GM03348 (cell line): Measurements from ENCODE around the gene BRD3OS.

Source experiments
- DNase-seq: peaks from one replicate; pipeline ENCODE4 v3.0.0; 2012; ENCODE audit warnings: low spot score

The BRD3OS gene

DNA sequence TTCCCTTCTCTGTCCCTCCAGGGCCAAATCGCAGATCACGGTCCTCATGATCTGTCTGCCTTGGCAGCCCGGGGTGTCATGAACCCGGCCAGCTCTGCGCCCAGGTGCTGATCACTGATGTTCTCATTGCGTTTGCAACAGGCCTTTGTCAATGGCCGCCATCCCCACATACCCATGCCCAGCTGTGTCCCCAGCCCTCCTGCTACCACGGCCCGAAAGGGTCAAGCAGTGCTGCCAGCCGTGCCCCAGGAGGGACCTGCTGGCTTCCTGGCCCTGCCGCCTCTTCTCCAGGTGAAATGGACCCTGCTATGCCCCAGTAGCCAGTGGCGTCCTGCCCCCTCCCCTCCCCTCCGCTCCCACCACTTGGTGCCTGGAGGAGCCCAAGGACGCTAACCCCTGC lies 20.4 kb upstream of the BRD3OS start:
- DNase-seq = no peak

DNA sequence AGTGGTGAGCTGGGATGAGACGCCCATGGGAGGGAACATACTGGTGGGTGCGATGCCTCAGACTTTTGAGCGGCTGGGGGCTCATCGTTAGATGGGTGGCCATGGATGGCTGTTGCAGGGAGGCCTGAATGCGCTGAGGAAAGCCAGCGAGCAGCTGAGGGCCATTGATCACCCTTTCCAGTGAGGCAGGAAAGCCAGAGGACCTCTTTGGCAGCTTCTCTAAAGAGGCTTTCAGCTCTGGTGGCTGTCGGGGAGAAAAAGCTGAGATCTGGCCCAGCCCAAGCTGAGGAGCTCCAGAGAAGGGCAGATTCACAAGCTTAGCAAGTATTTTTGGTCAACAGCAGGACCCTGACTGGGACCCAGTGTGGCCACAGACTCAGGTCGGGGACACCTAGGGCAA lies 19.9 kb upstream of the BRD3OS start:
- DNase-seq = no peak

DNA sequence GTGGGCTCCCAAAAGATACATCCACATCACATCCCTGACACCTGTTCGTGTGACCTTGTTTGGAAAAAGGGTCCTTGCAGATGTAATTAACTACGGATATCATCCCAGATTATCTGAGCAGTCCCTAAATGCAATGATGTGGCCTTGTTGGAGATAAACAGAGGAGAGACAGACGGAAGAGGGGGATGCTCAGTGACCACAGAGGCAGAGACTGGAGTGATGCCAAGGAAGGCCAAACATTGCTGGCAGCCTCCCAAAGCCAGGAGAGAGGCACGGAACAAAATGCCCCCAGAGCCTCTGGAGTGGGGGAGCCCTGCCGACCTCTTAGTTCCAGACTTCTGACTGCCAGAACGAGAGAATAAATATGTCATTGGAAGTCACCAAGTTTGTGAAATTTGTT lies 18.1 kb upstream of the BRD3OS start:
- DNase-seq = no peak

DNA sequence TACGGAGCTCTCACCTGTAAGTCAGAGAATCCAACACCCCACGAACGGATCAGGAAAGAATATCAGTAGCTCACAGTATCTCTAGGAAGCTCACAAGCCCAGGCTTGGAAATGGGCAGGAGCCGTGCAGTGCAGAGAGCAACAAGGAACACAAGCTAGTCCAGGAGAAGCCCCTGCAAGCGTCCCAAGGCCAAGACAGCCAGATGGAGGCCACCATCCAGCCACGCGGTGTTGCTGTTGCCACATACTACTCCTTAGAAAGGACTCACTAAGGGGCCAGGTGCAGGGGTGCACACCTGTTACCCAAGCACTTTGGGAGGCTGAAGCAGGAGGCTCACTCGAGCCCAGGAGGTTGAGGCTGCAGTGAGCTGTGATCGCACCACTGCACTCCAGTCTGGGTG lies 17.7 kb upstream of the BRD3OS start:
- DNase-seq = no peak

DNA sequence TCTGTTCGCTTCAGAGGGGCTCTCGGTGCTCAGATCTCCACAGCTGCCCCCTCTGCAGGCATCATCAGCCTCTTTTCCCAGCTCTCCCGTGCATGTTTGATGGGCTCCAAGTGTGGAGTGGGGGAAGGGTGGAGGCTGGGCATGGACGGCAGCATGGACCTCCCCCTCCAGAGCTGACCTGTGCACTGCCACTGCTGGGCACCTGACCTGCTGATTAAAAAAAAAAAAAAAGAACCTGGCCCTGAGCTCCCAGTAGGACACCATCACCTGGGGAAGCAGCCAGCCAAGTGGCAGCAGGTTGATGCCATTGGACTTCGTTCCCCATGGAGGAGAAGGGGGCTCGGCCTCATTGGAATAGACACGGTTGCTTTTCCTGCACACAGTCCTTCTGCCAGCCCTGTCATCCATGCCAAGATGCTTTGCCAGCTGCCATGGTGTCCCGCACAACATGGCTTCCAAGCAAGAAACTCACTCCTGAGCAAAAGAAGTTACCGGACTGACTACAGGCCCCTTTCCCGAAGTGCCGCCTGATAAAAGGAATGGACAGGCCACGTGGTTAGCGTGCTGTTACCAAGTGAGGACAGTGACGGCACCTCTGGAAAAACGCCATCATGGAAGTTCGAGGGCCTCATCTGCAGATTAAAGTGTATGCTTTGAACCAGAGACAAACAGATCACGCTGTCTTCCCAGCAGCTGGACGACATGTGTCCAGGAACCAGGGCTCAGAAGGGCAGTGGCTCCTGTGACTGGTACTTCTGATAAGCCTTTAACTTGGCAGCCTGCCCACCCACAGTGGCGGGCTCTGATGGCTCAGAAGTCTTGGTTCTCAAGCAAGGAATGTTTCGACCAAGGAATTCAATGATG lies 14.7 kb upstream of the BRD3OS start:
- DNase-seq = no peak

DNA sequence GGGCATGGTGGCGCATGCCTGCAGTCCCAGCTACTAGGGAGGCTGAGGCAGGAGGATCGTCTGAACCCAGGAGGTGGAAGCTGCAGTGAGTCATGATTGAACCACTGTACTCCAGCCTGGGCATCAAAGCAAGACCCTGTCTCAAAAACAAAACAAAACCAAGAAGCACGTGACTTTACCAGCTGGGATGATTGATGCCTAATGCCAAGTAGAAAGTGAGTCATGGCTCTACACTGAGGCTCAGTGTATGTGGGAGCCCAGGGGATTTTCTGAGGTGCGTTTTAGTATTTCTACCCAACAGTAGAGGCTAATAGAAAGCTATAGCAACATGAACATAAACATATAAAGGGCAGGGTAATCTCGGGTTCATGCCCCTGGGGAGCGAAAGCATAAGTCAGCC lies 13.9 kb upstream of the BRD3OS start:
- DNase-seq = no peak

DNA sequence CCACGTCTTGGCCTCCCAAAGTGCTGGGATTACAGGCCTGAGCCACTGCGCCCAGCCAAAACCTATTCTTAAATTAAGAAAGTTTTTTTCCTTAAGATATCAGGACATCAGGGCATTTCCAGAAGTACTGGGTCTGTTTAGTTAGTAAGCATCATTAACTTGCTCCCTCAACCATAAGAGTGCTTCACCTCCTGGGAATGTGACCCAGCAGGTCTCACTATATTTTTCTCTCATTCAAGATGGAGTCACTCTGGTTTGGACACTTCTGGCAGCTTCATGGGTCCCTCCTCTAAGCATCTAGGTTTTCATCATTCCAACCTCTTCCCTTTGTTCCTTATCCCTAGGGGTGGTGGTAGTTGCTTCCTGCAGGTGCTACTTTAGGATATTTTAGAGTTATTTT lies 10.3 kb upstream of the BRD3OS start:
- no peak for DNase-seq

DNA sequence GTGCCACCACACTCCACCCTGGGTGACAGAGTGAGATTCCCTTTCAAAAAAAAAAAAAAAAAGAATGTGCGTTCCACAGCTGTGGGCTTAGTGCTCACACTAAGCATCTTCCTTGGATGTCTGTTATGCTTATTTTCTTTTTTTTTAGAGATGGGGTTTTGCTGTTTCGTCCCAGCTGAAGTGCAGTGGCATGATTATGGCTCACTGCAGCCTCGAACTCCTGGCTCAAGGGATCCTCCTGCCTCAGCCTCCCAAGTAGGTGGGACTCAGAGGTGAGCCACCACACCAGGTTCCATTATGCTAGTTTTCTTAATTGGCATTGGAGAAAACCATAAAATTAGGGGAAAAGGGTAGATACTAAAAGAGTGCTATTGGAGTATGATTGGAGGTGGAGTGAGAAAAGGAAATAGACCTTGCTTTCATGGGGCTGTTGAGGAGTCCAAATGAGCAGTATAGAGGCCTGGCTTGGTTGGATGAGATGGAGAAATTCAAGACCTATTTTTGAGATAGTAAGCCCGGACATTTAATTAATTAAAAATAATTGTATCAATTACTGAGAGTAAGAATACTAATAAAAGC lies 978 bp upstream of the BRD3OS start:
- no peak for DNase-seq

DNA sequence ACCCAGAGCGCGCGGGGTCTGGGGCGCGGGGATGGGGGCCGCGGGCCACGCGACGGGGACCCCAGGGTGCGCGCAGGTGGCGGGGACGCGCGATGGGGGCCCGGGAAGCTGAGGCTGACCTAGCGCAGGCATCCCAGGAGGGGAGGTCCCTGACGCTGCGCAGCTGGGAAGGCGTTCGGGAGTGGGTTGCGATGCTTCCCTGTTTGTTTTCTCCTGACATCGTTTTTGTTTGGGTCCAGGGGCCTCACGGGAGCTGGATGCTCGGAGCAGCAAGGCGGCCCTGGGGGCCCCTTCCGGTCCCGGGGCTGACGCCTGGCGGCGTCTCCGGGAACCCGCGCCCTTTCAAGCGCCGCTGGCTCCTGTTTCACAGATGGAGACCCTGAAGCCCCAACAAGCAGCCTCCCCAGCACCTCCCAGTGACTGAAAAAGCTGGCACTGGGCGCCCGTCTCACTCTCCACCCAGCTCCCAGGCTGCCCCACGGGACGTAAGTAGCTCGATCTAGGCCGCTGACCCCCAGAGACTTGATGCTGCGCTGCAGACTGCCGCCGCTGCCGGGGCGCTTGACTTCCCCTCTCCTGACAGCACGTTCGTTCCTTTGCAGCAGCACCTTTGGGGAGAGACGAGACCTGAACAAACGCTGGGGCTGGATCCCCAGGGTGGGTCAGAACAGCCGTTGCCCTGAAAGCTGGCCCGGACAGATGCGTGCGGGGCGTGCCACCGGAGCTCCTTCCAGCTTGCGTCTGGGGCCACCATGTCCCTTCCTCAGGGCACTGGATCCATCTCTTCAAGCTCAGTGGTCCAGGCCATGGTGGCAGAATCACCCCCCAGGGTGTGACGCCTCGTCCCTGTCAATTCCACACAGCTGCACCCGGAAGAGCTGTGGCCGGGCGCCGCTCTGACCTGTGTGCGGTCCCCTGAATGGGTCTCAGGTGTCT lies 593 bp downstream of the BRD3OS start:
- DNase-seq = peak; percentile 60

DNA sequence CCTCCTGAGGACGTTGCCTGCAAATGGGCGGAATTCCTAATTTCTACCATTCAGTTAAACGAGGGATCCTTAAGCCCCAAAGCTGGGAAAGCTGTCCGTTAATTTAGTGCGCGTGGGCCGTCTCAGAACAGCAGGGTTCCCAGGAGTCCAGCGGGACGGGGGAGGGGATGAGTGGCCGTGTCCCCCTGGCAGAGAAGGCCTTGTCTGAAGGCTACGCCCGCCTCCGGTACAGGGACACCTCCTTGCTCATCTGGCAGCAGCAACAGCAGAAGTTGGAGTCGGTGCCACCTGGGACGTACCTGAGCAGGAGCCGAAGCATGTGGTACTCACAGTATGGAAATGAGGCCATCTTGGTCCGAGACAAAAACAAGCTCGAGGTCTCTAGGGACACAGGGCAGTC lies 1.3 kb downstream of the BRD3OS start:
- no peak for DNase-seq

DNA sequence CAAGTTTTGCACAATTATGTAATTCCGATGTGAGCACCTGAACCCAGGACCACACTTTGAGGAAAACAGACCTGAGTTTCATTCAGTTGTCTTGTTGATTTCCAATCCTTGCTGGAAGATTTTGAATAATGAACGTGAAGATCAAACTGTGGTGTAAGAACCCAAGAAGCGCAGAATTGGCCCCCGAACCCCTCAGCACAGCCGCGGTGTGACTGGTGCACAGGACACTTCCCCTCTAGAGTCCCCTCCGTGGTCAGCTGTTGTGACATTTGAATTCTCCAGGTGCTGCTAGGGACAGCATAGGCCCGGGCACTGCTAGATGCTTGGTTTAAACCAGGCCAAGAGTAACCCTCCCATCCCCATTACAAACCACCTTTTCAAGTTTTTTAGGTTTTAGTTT lies 1.7 kb downstream of the BRD3OS start:
- DNase-seq = no peak

DNA sequence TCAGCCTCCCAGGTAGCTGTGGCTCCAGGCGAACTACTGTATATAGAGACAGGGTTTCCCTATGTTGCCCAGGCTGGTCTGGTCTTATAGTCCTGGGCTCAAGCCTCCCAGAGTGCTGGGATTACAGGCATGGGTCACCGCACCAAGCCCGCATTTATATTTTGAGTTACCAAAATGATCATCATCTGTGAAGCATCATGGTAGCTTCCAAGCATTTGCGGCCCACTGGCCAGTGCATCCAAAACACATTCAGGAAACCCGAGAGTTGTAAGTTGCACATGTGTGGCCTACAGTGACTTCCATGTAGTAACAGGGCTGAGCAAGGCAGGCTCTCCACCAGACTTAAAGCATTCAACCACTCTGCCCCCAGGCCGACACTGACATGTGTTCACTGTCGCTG lies 2.3 kb downstream of the BRD3OS start:
- no peak for DNase-seq

DNA sequence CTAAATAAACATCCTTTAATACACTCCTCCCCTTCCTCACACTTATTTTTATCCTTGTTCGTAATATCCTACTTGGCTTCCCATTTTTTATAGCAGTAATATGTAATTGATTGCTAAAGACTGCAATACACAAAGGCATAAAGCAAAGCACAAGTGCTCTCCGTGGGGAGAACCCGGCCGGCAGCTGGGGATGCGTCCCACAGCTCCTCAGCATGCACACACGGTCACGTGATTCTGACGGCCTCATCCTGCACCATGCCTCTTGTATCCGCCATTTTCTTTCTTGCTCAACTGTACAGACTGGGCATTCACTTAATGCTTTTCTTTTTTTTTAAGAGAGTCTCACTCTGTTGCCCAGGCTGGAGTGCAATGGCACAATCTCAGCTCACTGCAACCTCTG lies 2.8 kb downstream of the BRD3OS start:
- DNase-seq = no peak

DNA sequence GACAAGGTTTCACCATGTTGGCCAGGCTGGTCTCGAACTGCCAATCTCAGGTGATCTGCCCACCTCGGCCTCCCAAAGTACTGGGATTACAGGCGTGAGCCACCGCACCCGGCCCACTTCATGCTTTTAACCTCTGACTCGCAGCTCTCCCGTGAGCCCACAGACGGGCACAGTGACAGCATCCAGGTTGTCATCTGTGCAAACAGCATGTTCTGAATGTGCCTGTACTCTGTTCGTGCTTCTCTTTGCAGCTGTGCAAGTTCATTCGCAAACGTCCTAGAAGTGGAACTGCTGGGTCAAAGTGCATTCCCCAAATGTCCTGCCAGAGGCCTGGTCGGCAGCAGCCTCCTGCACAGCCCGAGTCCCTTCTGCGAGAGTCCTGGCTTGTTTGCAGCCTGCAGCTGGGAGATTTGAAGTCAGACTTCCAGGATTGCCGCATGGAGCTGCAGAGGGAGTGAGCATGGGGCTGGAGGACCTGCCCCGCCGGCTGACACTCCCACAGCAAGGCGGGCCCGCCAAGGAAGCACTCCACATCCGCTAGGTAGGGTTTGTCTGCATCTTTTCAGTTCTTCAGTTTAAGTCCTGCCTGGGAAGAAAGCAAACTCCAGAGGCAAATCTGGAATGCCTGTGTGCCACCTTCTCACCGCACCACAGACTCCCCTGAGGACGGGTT lies 3.4 kb downstream of the BRD3OS start:
- no peak for DNase-seq

DNA sequence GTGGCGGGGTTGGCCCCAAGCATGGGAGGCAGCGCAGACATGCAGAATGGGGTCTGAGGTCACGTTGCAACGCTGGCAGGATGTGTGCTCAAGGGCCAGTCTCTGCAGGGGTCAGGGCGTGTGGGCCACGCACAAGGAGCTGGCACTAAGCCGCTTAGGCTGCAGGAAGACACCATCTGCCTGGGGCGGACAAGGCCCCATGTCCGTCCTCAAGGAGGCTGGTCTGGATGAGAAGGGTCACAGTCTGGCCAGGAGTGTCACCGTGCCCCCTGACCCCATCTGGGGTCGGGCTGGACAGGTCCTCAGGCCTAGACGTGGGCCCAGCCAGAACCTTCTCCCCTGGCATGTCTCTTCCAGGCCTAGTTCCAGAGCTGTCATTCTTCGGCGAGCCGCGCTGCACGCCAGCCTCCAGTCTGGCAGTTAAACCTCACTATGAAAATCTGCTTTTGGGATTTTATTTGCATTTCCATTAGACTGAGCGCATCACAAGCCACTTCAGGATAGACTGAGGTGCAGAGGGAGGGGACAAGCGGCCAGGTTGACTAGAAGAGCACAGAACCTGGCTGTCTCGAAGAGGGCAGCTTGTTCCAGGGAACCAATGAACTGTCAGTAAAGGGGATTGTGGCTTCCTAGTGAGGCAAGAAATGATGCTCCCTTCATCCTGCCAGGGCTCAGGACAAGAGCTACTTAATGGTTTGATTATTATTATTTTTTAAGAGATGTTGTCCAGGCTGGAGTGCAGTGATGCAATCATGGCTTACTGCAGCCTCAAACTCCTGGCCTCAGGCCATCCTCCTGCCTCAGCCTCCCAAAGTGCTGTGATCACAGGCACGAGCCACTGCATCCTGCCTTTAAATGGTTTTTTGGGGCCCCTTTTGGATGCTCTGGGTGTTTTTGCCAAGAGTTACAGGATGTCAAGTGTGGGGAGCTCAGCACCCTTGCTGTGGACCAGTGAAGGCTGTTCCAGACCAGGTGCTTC lies 4.3 kb downstream of the BRD3OS start:
- no peak for DNase-seq

DNA sequence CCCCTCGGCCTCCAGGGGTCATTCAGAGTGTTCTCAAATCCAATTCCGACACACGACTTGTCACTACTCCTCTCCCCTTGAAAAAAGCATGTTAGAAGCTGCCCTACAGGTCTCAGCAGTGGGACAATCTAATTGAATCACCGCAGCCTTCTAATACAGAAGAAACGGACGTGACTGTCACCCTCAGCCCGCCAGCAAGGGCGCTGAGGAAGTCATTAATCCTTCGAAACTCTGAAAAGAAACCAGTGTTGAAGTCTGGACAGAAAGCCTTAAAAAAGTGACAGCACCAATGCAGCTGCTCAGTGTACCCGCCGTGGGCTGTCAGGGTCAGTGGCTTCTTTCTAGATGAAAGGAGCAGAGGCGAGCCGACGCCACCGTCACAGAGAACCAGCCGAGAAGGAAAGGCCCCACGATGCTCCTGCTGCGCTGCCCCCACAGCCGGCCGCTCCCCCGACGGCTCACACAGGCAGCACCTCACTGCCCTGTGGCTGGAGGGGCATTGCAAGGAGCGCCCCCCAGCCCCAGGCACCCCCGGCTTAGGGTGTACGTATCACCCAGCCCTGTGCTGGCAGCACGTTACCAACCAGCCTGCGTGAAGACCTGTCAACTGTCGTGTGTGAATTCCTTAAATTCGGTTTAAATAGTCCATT lies 5.7 kb downstream of the BRD3OS start:
- DNase-seq = no peak

DNA sequence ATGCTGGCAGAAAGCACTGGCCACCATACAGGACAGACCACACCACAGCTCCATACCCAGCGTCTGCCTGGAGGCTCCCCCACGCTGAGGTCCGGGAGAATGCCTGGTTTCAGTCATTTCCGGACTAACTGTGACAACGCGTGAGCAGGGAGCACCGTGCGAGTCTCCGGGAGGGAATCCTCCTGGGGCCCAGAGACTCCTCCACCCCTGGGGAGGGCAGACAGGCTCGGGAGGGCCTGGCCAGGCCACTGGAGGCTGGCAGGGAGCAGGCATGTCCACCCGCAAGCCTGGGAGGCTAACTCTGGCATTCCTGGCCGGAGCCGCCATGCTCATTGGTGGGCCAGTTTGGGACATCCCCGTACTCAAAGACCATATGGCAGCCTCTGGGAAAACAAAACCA lies 6.5 kb downstream of the BRD3OS start:
- DNase-seq = no peak

DNA sequence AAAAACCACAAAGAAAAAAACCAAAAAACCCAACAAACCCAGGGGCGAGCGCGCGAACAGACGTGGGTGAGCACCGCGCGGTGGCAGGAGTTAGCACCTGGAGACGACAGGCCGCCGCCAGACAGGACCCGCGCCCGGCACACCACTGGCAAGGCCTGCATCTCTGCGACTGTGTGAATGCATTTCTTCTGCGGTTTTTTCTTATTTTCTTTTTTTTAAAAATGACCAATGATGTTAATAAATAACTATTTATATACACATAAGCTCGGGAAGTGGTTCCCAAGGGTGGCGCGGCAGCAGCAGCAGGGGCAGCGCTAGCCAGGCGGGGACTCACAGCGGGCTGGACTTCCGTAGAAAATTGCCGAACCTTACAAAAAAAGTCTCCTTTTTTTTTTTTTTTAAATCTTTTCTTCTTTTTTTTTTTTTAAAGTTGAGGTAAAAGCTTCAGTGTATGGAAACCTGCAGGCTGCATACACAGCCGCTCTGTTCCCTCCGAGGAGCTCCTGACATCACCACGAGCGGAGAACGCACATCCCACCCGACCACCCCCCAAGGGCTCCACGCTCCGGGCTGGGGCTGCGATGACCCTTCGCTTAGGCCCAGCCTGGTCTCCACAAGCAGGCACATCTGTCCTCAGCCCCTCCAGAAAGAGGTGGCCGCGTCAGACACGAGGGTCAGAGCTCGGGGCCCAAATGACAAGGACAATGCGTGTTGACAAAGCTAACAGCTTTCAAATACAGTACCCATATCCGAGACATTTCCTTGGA lies 7.4 kb downstream of the BRD3OS start:
- no peak for DNase-seq

DNA sequence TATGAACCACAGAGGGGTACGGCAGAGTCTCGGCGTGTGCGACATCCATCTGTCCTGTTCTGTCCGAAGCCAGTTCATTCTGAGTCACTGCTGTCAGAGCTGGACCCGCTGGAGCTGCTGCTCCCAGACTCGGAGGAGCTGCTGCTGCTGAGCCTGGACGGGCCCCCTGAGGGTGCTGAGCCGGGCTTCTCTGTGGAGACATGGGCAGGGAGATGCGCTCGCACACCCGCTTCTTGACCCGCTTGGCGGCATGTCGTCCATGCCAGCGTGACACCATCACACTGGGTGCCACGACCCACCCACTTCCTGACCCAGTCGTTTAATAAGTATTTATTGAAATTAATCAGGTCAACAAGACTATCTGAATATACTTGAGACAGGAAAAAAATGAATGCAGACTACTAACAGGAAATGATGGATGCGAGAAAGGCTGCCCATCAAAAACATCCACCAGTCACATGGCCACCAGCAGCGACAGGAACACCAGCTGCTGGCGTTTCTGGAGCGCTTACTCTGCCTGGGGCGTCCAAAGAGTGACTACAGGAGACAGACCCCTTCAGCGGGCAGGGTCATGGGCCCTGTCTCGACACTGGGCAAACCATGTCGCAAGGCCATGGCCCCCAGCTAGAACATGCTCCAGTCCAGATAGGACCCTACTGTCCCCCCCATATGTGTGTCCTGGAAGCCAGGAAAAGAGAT lies 8.4 kb downstream of the BRD3OS start:
- no peak for DNase-seq
